GM10248 (cell line): ENCODE measurements around the gene GSG1L.

Source experiments
- CTCF ChIA-PET: fragments of 300-600 bp; sonication (Branson Sonifier 250); formaldehyde crosslinking; extraction: SDS; loops from one replicate; lab custom pipeline; 2021; ENCODE audit warnings: antibody characterized with exemption; lab: Yijun Ruan, JAX
- POLR2A ChIA-PET: fragments of 350-650 bp; sonication (Branson Sonifier 250); formaldehyde crosslinking; extraction: SDS; loops from one replicate; lab custom pipeline; 2020; ENCODE audit warnings: antibody characterized with exemption; lab: Yijun Ruan, JAX
- DNase-seq: peaks from one replicate; pipeline ENCODE4 v3.0.0; 2012; ENCODE audit errors: extremely low spot score
- TF ChIP-seq, protein P1 (sequence below): IDR thresholded peaks from 2 replicates; pipeline ENCODE4 v1.5.1; 2012; ENCODE audit warnings: mild to moderate bottlenecking, low read depth; ENCODE audit errors: extremely low read depth, missing control alignments, control extremely low read depth

Gene GSG1L

DNA sequence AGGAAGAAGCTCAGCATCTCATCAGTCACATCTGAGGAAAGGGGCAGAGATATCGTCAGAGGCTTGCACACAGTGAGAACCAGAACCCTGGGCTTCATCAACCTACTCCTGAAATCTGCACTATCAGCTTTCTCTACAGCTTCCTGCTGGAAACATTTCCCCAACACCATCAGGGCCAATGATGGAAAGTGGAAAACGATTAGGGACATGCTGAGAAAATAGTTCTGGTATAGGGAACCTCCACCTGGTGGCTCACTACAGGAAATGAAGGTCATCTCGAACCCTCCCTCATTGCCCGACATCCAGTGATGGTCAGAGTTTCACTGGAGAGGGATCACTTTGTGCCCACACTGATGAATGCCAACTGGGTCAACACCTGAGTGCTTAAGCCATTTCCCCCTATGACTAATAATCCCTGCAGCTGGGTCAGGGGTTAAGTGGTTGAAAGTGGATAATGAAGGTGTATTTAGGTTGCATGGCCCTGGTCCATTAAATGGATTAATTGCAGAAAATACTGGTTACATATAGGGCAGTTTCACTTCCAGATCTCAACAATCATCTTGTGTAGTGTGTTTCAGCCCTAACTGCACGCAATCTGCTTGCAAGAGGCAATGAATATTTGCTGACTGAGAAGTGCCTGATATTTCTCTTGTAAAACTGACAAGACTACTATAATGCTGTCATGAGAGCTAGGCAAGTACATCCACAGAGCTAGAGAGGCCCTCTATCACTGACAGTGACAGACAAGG, 43.1 kb upstream of the GSG1L start:
- CTCF ChIA-PET, result interaction anchor here (1.2 kb wide), 1 partner anchor 111 kb away, joined by 3 read pairs; no protein-coding TSS in a partner anchor
- no peak for DNase-seq
- POLR2A ChIA-PET, result no interaction called here
- TF ChIP-seq, protein P1, sequence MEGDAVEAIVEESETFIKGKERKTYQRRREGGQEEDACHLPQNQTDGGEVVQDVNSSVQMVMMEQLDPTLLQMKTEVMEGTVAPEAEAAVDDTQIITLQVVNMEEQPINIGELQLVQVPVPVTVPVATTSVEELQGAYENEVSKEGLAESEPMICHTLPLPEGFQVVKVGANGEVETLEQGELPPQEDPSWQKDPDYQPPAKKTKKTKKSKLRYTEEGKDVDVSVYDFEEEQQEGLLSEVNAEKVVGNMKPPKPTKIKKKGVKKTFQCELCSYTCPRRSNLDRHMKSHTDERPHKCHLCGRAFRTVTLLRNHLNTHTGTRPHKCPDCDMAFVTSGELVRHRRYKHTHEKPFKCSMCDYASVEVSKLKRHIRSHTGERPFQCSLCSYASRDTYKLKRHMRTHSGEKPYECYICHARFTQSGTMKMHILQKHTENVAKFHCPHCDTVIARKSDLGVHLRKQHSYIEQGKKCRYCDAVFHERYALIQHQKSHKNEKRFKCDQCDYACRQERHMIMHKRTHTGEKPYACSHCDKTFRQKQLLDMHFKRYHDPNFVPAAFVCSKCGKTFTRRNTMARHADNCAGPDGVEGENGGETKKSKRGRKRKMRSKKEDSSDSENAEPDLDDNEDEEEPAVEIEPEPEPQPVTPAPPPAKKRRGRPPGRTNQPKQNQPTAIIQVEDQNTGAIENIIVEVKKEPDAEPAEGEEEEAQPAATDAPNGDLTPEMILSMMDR, result no peak

DNA sequence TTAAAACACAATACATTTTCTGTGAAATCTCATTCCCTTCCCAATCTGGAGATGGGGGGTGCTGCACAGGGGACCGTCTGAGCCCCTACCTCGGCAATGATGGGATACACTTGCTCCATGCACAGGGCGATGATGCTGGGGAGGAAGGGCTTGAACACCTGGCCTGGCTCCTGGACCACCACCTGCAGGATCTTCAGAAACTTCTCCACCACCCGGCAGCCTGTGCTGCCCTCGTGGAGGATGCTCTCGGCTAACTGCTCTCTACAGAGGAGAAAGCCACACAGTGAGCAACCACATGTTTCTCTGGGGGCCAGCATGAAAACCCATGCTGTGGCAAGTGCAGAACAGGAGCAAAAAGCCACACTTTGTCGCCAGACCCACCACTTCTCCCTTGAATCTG, 42.4 kb upstream of the GSG1L start:
- POLR2A ChIA-PET, result no interaction called here
- TF ChIP-seq, protein P1, result no peak
- CTCF ChIA-PET, result no interaction called here
- no peak for DNase-seq

DNA sequence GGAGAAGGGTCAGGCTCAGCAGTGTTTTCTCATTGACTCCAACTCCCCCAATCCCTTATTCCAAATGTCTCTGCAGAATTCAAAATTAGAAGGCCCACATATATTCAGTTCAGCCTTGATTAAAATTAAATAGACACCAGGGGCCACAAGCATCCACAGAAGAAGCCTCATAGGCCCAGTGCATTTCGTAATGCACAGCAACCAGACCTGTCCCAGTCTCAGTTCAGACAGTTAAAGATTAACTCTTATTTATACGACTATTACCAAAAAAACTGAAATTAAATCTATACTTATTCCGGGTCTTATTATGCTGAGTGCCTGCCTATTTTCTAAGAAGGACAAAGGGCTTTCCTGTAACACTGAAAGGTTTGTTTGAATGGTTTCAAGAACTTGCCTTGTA, 41.8 kb upstream of the GSG1L start:
- ChIA-PET CTCF (no interaction called here), POLR2A (no interaction called here)
- TF ChIP-seq, protein P1, result no peak
- no peak for DNase-seq

DNA sequence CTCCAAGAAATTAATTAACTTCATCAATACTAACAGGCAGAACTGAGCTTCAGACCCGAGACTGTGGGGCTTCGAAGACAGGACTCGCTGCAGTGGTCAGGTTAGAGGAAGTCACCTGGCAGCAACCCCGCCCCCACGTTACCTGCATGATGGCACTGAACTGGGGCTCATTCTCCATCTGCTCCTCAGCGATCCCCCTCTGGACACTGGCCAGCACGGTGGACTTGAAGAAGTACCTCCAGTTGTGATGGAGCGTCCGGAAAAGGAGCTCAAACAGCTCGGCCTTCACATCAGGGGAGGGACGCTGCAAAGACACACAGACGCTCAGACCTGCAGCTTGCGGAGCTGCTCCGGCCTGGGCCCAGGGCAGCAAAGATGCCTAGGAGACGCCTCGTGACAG, 40.9 kb upstream of the GSG1L start:
- no peak for DNase-seq
- TF ChIP-seq, protein P1, result no peak
- ChIA-PET POLR2A (no interaction called here), CTCF (no interaction called here)

DNA sequence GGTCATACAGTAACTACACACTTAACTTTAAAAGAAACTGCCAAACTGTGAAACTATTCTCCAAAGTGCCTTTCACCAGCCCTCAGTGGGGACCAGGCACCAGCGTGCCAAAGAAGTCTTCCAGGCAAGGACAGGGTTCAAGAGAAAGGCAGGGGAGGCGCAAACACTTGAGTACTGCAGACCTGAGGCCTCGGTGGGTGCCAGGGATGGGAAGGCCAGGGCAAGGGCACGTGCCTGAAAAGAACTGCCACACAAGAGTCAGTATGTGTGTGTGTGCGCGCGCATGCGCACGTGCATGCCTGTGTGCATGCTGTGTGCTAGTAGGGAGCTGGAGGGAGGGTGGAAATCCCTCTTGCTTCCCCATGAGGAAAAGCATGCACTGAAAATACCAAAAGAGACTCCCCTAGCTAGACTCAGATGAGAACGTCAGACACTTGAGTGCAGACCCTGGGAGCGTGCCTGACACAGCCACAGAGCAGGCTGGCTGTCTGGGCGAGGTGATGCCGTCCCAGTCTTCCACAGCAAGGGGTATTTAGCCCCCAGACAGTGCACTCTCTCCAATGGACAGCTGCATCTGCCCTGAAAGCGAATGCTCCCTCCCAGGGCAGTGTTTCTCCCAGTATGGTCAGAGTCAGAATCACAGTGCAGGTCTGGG, 40.1 kb upstream of the GSG1L start:
- TF ChIP-seq, protein P1, result no peak
- ChIA-PET CTCF (no interaction called here), POLR2A (no interaction called here)
- DNase-seq, result no peak

DNA sequence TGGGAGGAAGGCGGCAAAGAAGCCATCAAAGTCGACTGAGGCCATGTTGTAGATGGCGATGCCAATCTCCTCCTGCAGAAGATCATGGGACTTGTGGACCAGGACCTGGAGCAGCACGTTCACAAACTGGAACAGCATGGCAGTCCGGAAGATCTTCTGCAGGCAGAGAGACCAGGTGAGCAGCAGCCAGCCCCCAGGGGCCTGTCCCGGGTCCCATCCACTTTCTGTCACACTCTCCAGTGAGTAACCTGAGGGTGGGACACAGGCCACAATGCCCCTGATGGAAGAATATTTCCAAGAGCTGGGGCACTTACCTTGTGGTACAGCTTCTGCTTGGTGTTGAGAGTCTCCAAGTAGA, 38.0 kb upstream of the GSG1L start:
- ChIA-PET POLR2A (no interaction called here), CTCF (no interaction called here)

More for the DNA sequence above, 38.0 kb upstream of the GSG1L start:
- no peak for DNase-seq
- TF ChIP-seq, protein P1, result no peak
